HEK293 (cell line): ENCODE results near the gene ARTN.

Experiments
- HOXC10 ChIP-seq: sonication (generic); formaldehyde crosslinking; IDR thresholded peaks from 2 replicates; pipeline ENCODE4 v1.8.1; 2023; ENCODE audit warnings: mild to moderate bottlenecking, missing genetic modification reagents
- KLF10 ChIP-seq: fragments of 450-650 bp; IDR thresholded peaks from 2 replicates; pipeline ENCODE4 v1.5.1; 2018; ENCODE audit warnings: missing biosample characterization, mild to moderate bottlenecking, missing genetic modification characterization
- SALL2 ChIP-seq: fragments of 450-650 bp; formaldehyde crosslinking; IDR thresholded peaks from 2 replicates; pipeline ENCODE4 v1.5.0; 2017; ENCODE audit warnings: missing biosample characterization, mild to moderate bottlenecking, missing genetic modification characterization, borderline replicate concordance
- WT1 ChIP-seq: fragments of 450-650 bp; formaldehyde crosslinking; IDR thresholded peaks from 2 replicates; pipeline ENCODE4 v1.5.1; 2016; ENCODE audit warnings: missing biosample characterization, missing genetic modification characterization
- YY1 ChIP-seq: fragments of 450-650 bp; formaldehyde crosslinking; IDR thresholded peaks from 2 replicates; pipeline ENCODE4 v1.5.1; 2018; ENCODE audit warnings: missing biosample characterization, missing genetic modification characterization
- ZBTB21 ChIP-seq: fragments of 450-650 bp; formaldehyde crosslinking; IDR thresholded peaks from 2 replicates; pipeline ENCODE4 v1.5.1; 2017; ENCODE audit warnings: missing biosample characterization, missing genetic modification characterization
- ZFP3 ChIP-seq: fragments of 450-650 bp; formaldehyde crosslinking; IDR thresholded peaks from 2 replicates; pipeline ENCODE4 v1.5.1; 2016; ENCODE audit warnings: low read depth, missing biosample characterization, missing genetic modification characterization
- ZFP69B ChIP-seq: fragments of 450-650 bp; formaldehyde crosslinking; IDR thresholded peaks from 2 replicates; pipeline ENCODE4 v1.5.1; 2016; ENCODE audit warnings: missing biosample characterization, missing genetic modification characterization
- ZIC2 ChIP-seq: fragments of 450-650 bp; formaldehyde crosslinking; IDR thresholded peaks from 2 replicates; pipeline ENCODE4 v1.5.1; 2016; ENCODE audit warnings: missing biosample characterization, missing genetic modification characterization
- ZNF133 ChIP-seq: fragments of 450-650 bp; formaldehyde crosslinking; IDR thresholded peaks from 2 replicates; pipeline ENCODE4 v1.5.1; 2016; ENCODE audit warnings: missing biosample characterization, missing genetic modification characterization
- ZNF138 ChIP-seq: fragments of 450-650 bp; formaldehyde crosslinking; IDR thresholded peaks from 2 replicates; pipeline ENCODE4 v1.5.1; 2016; ENCODE audit warnings: missing biosample characterization, missing genetic modification characterization, borderline replicate concordance
- ZNF155 ChIP-seq: fragments of 450-650 bp; formaldehyde crosslinking; IDR thresholded peaks from 2 replicates; pipeline ENCODE4 v1.5.1; 2016; ENCODE audit warnings: missing biosample characterization, missing genetic modification characterization
- ZNF174 ChIP-seq: fragments of 450-650 bp; formaldehyde crosslinking; IDR thresholded peaks from 2 replicates; pipeline ENCODE4 v1.5.0; 2017; ENCODE audit warnings: missing biosample characterization, mild to moderate bottlenecking, missing genetic modification characterization
- ZNF248 ChIP-seq: fragments of 450-650 bp; formaldehyde crosslinking; IDR thresholded peaks from 2 replicates; pipeline ENCODE4 v1.5.1; 2017; ENCODE audit warnings: missing biosample characterization, missing genetic modification characterization
- ZNF366 ChIP-seq: fragments of 450-650 bp; formaldehyde crosslinking; conservative IDR thresholded peaks from 2 replicates; pipeline ENCODE4 v1.5.1; 2016; ENCODE audit warnings: missing biosample characterization, missing genetic modification characterization
- ZNF416 ChIP-seq: fragments of 450-650 bp; formaldehyde crosslinking; IDR thresholded peaks from 2 replicates; pipeline ENCODE4 v1.5.1; 2016; ENCODE audit warnings: missing biosample characterization, missing genetic modification characterization
- ZNF48 ChIP-seq: fragments of 450-650 bp; formaldehyde crosslinking; IDR thresholded peaks from 2 replicates; pipeline ENCODE4 v1.5.1; 2016; ENCODE audit warnings: missing biosample characterization, missing genetic modification characterization
- ZNF549 ChIP-seq: fragments of 450-650 bp; IDR thresholded peaks from 2 replicates; pipeline ENCODE4 v1.5.1; 2018; ENCODE audit warnings: missing biosample characterization, missing genetic modification characterization, mild to moderate bottlenecking, inconsistent platforms, moderate library complexity
- ZNF600 ChIP-seq: fragments of 450-650 bp; formaldehyde crosslinking; IDR thresholded peaks from 2 replicates; pipeline ENCODE4 v1.5.1; 2016; ENCODE audit warnings: missing biosample characterization, missing genetic modification characterization
- ZNF626 ChIP-seq: fragments of 450-650 bp; sonication (Bioruptor Pico); formaldehyde crosslinking; IDR thresholded peaks from 2 replicates; pipeline ENCODE4 v1.5.1; 2018; ENCODE audit warnings: missing biosample characterization, missing genetic modification characterization, inconsistent platforms
- ZNF707 ChIP-seq: fragments of 450-650 bp; formaldehyde crosslinking; IDR thresholded peaks from 2 replicates; pipeline ENCODE4 v1.5.1; 2016; ENCODE audit warnings: missing biosample characterization, missing genetic modification characterization
- ZSCAN16 ChIP-seq: fragments of 450-650 bp; formaldehyde crosslinking; IDR thresholded peaks from 2 replicates; pipeline ENCODE4 v1.5.1; 2016; ENCODE audit warnings: missing biosample characterization, missing genetic modification characterization
- TF ChIP-seq, protein P1 (sequence below): fragments of 450-650 bp; formaldehyde crosslinking; IDR thresholded peaks from 2 replicates; pipeline ENCODE4 v1.5.0; 2017; ENCODE audit warnings: missing biosample characterization, missing genetic modification characterization, borderline replicate concordance
- TF ChIP-seq, protein P2 (sequence below): fragments of 450-650 bp; formaldehyde crosslinking; conservative IDR thresholded peaks from 2 replicates; pipeline ENCODE4 v1.5.1; 2016; ENCODE audit warnings: low read depth, missing biosample characterization, missing genetic modification characterization
- TF ChIP-seq, protein P3 (sequence below): fragments of 450-650 bp; formaldehyde crosslinking; IDR thresholded peaks from 2 replicates; pipeline ENCODE4 v1.5.1; 2016; ENCODE audit warnings: missing biosample characterization, missing genetic modification characterization
- TF ChIP-seq, protein P4 (sequence below): fragments of 450-650 bp; formaldehyde crosslinking; IDR thresholded peaks from 2 replicates; pipeline ENCODE4 v1.5.1; 2016; ENCODE audit warnings: missing biosample characterization, missing genetic modification characterization
- TF ChIP-seq, protein P5 (sequence below): fragments of 450-650 bp; formaldehyde crosslinking; optimal IDR thresholded peaks from 2 replicates; pipeline ENCODE3; 2016; ENCODE audit warnings: missing biosample characterization, mild to moderate bottlenecking, missing genetic modification characterization
- TF ChIP-seq, protein P6 (sequence below): fragments of 450-650 bp; formaldehyde crosslinking; IDR thresholded peaks from 2 replicates; pipeline ENCODE4 v1.5.1; 2016; ENCODE audit warnings: missing biosample characterization, missing genetic modification characterization

Gene ARTN

DNA sequence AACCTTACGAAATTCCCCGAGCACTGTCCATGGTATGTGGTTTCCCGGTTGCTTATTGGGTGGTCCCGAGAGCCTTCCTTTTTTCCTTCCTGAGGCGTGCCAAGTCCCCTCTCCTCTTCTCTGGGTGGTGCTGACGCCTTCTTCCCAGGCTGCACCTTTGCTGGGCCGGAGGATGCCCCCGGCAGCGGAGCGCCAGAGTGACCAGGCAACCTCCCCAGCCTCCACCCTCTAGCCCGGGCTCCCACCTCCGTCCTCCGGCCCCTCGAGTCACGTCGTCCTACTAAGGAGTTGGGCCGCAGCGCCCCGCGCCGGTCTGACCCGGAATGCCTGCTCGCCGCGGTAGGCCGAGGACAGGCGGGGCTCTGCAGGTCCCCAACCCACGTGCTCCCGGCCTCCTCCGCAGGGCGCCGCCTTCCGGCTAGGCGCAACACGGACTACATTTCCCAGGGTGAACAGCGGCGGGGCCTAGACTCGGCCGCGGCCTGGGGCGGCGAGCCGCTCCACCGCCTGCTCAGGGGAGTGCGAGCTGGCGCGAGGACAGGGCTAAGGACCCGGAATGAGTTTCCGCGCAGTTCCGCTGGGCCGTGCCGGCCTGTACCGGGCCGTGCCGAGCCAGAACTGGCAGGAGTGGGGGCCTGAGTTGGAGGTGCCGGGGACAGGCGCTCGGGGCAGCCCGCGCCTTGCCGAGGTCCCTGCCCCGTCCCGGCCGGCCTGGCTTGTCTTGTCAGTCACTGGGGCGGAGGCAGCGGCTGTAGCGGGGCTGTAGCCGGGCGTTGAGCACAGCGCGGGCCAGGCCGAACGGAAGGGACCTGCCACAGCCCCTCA is 12.8 kb downstream of the ARTN start, which contains the start of gene IPO13 (continued):
- TF ChIP-seq, protein P1, sequence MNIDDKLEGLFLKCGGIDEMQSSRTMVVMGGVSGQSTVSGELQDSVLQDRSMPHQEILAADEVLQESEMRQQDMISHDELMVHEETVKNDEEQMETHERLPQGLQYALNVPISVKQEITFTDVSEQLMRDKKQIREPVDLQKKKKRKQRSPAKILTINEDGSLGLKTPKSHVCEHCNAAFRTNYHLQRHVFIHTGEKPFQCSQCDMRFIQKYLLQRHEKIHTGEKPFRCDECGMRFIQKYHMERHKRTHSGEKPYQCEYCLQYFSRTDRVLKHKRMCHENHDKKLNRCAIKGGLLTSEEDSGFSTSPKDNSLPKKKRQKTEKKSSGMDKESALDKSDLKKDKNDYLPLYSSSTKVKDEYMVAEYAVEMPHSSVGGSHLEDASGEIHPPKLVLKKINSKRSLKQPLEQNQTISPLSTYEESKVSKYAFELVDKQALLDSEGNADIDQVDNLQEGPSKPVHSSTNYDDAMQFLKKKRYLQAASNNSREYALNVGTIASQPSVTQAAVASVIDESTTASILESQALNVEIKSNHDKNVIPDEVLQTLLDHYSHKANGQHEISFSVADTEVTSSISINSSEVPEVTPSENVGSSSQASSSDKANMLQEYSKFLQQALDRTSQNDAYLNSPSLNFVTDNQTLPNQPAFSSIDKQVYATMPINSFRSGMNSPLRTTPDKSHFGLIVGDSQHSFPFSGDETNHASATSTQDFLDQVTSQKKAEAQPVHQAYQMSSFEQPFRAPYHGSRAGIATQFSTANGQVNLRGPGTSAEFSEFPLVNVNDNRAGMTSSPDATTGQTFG (tag by site-specific recombination): peak; percentile 81; the same call in 1 of the 2 replicates
- TF ChIP-seq YY1 (tag by site-specific recombination): peak; percentile 83
- TF ChIP-seq SALL2 (tag by site-specific recombination): peak; percentile 90; the same call in 1 of the 2 replicates
- TF ChIP-seq ZNF366 (tag by site-specific recombination): peak; percentile 85
- no peak for TF ChIP-seq ZNF138 (tag by site-specific recombination)
- TF ChIP-seq, protein P2, sequence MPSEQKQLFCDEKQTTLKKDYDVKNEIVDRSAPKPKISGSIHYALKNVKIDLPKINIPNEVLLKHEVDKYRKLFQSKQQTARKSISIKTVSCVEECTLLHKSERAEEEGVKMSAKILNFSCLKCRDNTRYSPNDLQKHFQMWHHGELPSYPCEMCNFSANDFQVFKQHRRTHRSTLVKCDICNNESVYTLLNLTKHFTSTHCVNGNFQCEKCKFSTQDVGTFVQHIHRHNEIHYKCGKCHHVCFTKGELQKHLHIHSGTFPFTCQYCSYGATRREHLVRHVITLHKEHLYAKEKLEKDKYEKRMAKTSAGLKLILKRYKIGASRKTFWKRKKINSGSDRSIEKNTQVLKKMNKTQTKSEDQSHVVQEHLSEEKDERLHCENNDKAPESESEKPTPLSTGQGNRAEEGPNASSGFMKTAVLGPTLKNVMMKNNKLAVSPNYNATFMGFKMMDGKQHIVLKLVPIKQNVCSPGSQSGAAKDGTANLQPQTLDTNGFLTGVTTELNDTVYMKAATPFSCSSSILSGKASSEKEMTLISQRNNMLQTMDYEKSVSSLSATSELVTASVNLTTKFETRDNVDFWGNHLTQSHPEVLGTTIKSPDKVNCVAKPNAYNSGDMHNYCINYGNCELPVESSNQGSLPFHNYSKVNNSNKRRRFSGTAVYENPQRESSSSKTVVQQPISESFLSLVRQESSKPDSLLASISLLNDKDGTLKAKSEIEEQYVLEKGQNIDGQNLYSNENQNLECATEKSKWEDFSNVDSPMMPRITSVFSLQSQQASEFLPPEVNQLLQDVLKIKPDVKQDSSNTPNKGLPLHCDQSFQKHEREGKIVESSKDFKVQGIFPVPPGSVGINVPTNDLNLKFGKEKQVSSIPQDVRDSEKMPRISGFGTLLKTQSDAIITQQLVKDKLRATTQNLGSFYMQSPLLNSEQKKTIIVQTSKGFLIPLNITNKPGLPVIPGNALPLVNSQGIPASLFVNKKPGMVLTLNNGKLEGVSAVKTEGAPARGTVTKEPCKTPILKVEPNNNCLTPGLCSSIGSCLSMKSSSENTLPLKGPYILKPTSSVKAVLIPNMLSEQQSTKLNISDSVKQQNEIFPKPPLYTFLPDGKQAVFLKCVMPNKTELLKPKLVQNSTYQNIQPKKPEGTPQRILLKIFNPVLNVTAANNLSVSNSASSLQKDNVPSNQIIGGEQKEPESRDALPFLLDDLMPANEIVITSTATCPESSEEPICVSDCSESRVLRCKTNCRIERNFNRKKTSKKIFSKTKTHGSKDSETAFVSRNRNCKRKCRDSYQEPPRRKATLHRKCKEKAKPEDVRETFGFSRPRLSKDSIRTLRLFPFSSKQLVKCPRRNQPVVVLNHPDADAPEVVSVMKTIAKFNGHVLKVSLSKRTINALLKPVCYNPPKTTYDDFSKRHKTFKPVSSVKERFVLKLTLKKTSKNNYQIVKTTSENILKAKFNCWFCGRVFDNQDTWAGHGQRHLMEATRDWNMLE (tag by site-specific recombination): 0 out of 2 replicates have a peak, but pooled peaks have one; percentile 43
- no peak for TF ChIP-seq ZNF248 (tag by site-specific recombination)
- no peak for TF ChIP-seq ZNF549 (tag by site-specific recombination)
- TF ChIP-seq ZNF626 (tag by site-specific recombination): no peak
- TF ChIP-seq, protein P3, sequence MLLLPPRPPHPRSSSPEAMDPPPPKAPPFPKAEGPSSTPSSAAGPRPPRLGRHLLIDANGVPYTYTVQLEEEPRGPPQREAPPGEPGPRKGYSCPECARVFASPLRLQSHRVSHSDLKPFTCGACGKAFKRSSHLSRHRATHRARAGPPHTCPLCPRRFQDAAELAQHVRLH (tag by site-specific recombination): peak; percentile 91
- TF ChIP-seq ZSCAN16 (tag by site-specific recombination): no peak
- no peak for TF ChIP-seq ZBTB21 (tag by site-specific recombination)
- TF ChIP-seq ZNF416 (tag by site-specific recombination): no peak
- no peak for TF ChIP-seq ZNF48
- TF ChIP-seq, protein P4, sequence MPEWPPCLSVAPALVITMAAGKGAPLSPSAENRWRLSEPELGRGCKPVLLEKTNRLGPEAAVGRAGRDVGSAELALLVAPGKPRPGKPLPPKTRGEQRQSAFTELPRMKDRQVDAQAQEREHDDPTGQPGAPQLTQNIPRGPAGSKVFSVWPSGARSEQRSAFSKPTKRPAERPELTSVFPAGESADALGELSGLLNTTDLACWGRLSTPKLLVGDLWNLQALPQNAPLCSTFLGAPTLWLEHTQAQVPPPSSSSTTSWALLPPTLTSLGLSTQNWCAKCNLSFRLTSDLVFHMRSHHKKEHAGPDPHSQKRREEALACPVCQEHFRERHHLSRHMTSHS: no peak
- TF ChIP-seq HOXC10 (CRISPR knock-in tag): no peak
- no peak for TF ChIP-seq WT1 (tag by site-specific recombination)
- TF ChIP-seq ZNF600 (tag by site-specific recombination): peak; percentile 60
- TF ChIP-seq ZFP3 (tag by site-specific recombination): no peak
- TF ChIP-seq ZNF174: no peak
- TF ChIP-seq ZNF155 (tag by site-specific recombination): no peak
- no peak; the same call in none of the 2 replicates for TF ChIP-seq ZFP69B
- peak; percentile 93 for TF ChIP-seq ZIC2
- TF ChIP-seq, protein P5, sequence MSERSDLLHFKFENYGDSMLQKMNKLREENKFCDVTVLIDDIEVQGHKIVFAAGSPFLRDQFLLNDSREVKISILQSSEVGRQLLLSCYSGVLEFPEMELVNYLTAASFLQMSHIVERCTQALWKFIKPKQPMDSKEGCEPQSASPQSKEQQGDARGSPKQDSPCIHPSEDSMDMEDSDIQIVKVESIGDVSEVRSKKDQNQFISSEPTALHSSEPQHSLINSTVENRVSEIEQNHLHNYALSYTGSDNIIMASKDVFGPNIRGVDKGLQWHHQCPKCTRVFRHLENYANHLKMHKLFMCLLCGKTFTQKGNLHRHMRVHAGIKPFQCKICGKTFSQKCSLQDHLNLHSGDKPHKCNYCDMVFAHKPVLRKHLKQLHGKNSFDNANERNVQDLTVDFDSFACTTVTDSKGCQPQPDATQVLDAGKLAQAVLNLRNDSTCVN: peak; percentile 86
- TF ChIP-seq KLF10 (tag by site-specific recombination): peak; percentile 57; the same call in 1 of the 2 replicates
- no peak for TF ChIP-seq ZNF133 (tag by site-specific recombination)
- TF ChIP-seq, protein P6, sequence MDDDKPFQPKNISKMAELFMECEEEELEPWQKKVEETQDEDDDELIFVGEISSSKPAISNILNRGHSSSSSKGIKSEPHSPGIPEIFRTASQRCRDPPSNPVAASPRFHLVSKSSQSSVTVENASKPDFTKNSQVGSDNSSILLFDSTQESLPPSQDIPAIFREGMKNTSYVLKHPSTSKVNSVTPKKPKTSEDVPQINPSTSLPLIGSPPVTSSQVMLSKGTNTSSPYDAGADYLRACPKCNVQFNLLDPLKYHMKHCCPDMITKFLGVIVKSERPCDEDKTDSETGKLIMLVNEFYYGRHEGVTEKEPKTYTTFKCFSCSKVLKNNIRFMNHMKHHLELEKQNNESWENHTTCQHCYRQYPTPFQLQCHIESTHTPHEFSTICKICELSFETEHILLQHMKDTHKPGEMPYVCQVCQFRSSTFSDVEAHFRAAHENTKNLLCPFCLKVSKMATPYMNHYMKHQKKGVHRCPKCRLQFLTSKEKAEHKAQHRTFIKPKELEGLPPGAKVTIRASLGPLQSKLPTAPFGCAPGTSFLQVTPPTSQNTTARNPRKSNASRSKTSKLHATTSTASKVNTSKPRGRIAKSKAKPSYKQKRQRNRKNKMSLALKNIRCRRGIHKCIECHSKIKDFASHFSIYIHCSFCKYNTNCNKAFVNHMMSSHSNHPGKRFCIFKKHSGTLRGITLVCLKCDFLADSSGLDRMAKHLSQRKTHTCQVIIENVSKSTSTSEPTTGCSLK: no peak
- no peak for TF ChIP-seq ZNF707 (tag by site-specific recombination)
